ENCODE data around the gene COPS2. TPM values are rescaled to one million over a fixed set of nuclear protein-coding genes. Genes with fewer than 3 reads are reported as not detected.

Gene COPS2
- total and polyA plus RNA-seq, 2 donors (not counting 1 experiment from before 2014, with no cell fraction given), result 13.8 to 47.8 TPM

DNA sequence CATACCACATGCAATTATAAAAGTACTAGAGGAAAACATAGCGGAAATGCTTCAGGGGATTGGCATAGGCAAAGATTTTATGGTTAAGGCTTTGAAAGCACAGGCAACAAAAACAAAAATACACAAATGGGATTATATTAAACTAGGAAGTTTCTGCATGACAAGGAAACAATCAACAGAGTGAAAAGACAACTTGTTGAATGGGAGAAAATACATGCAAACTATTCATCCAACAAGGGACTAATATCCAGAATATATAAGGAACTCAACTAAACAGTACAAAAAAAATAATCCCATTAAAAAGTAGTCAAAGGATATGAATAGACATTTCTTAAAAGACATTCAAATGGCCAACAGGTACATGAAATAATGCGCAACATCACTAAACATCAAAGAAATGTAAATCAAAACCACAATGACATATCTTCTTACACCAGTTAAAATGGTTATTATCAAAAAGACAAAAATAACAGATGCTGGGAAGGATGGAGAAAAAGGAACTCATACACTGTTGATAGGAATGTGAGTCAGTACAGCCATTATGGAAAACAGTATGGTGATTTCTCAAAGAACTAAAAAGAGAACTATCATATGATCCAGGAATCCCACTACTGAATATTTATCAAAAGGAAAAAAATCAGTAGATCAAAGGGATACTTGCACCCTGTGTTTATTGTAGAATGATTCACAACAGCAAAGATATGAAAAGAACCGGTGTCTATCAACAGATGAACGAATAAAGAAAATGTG, 39.1 kb downstream of the COPS2 start:
- Histone ChIP-seq H2AFZ (ENCODE audit: insufficient read depth, low read depth, low read length, poor library complexity, severe bottlenecking) (no peak overlapping the region), H3K4me2 (replicated peaks; ENCODE audit: low read depth, low read length, poor library complexity, severe bottlenecking) (no peak overlapping the region), H3K9me3 (ENCODE audit: control extremely low read depth in 1 of 3, control insufficient read depth in 2 of 3, insufficient read depth in 1 of 3, low read length in 2 of 3) (peaks cover 0 to 13% (median 4%) of the 10 kb centered on the region in 3 donors), H3K9ac (ENCODE audit: low read length) (no peak overlapping the region), H3K27me3 (replicated peaks in 1 of 4; ENCODE audit: control extremely low read depth in 1 of 4, control insufficient read depth in 3 of 4, insufficient read depth in 4 of 4, low read length in 3 of 4) (no peaks in the 10 kb centered on the region), H3K4me1 (ENCODE audit: control insufficient read depth in 2 of 2, insufficient read depth in 2 of 2, low read length in 2 of 2) (no peaks in the 10 kb centered on the region), H3K4me3 (ENCODE audit: control extremely low read depth in 1 of 5, extremely low read depth in 1 of 5, insufficient read depth in 1 of 5, low read depth in 2 of 5, low read length in 4 of 5) (no peak overlapping the region), H3K36me3 (replicated peaks in 1 of 2; ENCODE audit: control extremely low read depth in 1 of 2, control insufficient read depth in 1 of 2, extremely low read depth in 1 of 2, insufficient read depth in 2 of 2, low read length in 1 of 2) (peaks cover 5 to 15% of the 10 kb centered on the region in 2 experiments), H3K27ac (ENCODE audit: low read length in 2 of 2) (no peak overlapping the region), H4K20me1 (ENCODE audit: control insufficient read depth, insufficient read depth, low read length, poor library complexity, severe bottlenecking) (no peaks in the 10 kb centered on the region), H3K79me2 (ENCODE audit: control insufficient read depth, insufficient read depth, low read length) (no peaks in the 10 kb centered on the region)
- Mint-ChIP-seq H3K27me3 (no peaks in the 10 kb centered on the region), H3K4me3 (no peak overlapping the region), H3K27ac (no peak overlapping the region), H3K9me3 (ENCODE audit: insufficient read depth) (peaks cover 6% of the 10 kb centered on the region), H3K4me1 (no peaks in the 10 kb centered on the region)
- ATAC-seq (ENCODE audit: low read depth) (no peak), DNase-seq (no peak)
- WGBS (ENCODE audit: insufficient coverage), result no CpG with 5 or more reads among the region's 4 CpGs
- intact Hi-C loops (cut with micrococcal nuclease), result no loop called here
- TF ChIP-seq CTCF (IDR thresholded peaks at IDR 0.05) (no peak), EZH2 (IDR thresholded peaks at IDR 0.05; ENCODE audit: borderline replicate concordance, insufficient read depth, low read depth, low read length, poor library complexity, severe bottlenecking) (no peak)
- ChIA-PET POLR2A (no interaction called here), CTCF (no interaction called here)

GRCh38 chr15:49115062-49115461, 40.3 kb downstream of the COPS2 start:
- peaks cover 6% of the 10 kb centered on the region for H3K9me3 Mint-ChIP-seq (ENCODE audit: insufficient read depth)
- ChIA-PET POLR2A (no interaction called here), CTCF (no interaction called here)
- Histone ChIP-seq H3K36me3 (replicated peaks in 1 of 2; ENCODE audit: control extremely low read depth in 1 of 2, control insufficient read depth in 1 of 2, extremely low read depth in 1 of 2, insufficient read depth in 2 of 2, low read length in 1 of 2) (peaks cover 7 to 20% of the 10 kb centered on the region in 2 experiments), H3K4me3 (ENCODE audit: control extremely low read depth in 1 of 5, extremely low read depth in 1 of 5, insufficient read depth in 1 of 5, low read depth in 2 of 5, low read length in 4 of 5) (no peak overlapping the region), H3K27me3 (replicated peaks in 1 of 4; ENCODE audit: control extremely low read depth in 1 of 4, control insufficient read depth in 3 of 4, insufficient read depth in 4 of 4, low read length in 3 of 4) (no peaks in the 10 kb centered on the region), H3K9me3 (ENCODE audit: control extremely low read depth in 1 of 3, control insufficient read depth in 2 of 3, insufficient read depth in 1 of 3, low read length in 2 of 3) (peaks cover 4 to 13% (median 10%) of the 10 kb centered on the region in 3 donors), H3K9ac (ENCODE audit: low read length) (no peak overlapping the region), H2AFZ (ENCODE audit: insufficient read depth, low read depth, low read length, poor library complexity, severe bottlenecking) (no peak overlapping the region), H3K27ac (ENCODE audit: low read length in 2 of 2) (no peak overlapping the region), H4K20me1 (ENCODE audit: control insufficient read depth, insufficient read depth, low read length, poor library complexity, severe bottlenecking) (no peaks in the 10 kb centered on the region), H3K4me2 (replicated peaks; ENCODE audit: low read depth, low read length, poor library complexity, severe bottlenecking) (no peak overlapping the region), H3K79me2 (ENCODE audit: control insufficient read depth, insufficient read depth, low read length) (no peaks in the 10 kb centered on the region), H3K4me1 (ENCODE audit: control insufficient read depth in 2 of 2, insufficient read depth in 2 of 2, low read length in 2 of 2) (no peaks in the 10 kb centered on the region)
- no peaks in the 10 kb centered on the region for H3K4me1 Mint-ChIP-seq
- no CpG with 5 or more reads among the region's 2 CpGs for WGBS (ENCODE audit: insufficient coverage)
- no peak for DNase-seq
- no peak overlapping the region for H3K27ac Mint-ChIP-seq
- no peak overlapping the region for H3K4me3 Mint-ChIP-seq
- intact Hi-C loops (cut with micrococcal nuclease), result no loop called here
- no peak for ATAC-seq (ENCODE audit: low read depth)
- no peaks in the 10 kb centered on the region for H3K27me3 Mint-ChIP-seq
- TF ChIP-seq CTCF (IDR thresholded peaks at IDR 0.05), result no peak
- no peak for TF ChIP-seq EZH2 (IDR thresholded peaks at IDR 0.05; ENCODE audit: borderline replicate concordance, insufficient read depth, low read depth, low read length, poor library complexity, severe bottlenecking)

Measured in B cell (primary cell).